ENCODE data around the gene DISP3.

- TF ChIP-seq, protein P1, sequence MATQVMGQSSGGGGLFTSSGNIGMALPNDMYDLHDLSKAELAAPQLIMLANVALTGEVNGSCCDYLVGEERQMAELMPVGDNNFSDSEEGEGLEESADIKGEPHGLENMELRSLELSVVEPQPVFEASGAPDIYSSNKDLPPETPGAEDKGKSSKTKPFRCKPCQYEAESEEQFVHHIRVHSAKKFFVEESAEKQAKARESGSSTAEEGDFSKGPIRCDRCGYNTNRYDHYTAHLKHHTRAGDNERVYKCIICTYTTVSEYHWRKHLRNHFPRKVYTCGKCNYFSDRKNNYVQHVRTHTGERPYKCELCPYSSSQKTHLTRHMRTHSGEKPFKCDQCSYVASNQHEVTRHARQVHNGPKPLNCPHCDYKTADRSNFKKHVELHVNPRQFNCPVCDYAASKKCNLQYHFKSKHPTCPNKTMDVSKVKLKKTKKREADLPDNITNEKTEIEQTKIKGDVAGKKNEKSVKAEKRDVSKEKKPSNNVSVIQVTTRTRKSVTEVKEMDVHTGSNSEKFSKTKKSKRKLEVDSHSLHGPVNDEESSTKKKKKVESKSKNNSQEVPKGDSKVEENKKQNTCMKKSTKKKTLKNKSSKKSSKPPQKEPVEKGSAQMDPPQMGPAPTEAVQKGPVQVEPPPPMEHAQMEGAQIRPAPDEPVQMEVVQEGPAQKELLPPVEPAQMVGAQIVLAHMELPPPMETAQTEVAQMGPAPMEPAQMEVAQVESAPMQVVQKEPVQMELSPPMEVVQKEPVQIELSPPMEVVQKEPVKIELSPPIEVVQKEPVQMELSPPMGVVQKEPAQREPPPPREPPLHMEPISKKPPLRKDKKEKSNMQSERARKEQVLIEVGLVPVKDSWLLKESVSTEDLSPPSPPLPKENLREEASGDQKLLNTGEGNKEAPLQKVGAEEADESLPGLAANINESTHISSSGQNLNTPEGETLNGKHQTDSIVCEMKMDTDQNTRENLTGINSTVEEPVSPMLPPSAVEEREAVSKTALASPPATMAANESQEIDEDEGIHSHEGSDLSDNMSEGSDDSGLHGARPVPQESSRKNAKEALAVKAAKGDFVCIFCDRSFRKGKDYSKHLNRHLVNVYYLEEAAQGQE (IDR thresholded peaks at IDR 0.05; ENCODE audit: low read depth, low read length) = no peak
- TF ChIP-seq USF1 (IDR thresholded peaks at IDR 0.05; ENCODE audit: borderline replicate concordance, low read depth) (no peak), POLR2AphosphoS5 (IDR thresholded peaks at IDR 0.05; ENCODE audit: low read depth, low read length) (no peak), JUND (IDR thresholded peaks at IDR 0.05) (no peak), SMC3 (IDR thresholded peaks at IDR 0.05; ENCODE audit: low read depth, low read length) (no peak), NRF1 (IDR thresholded peaks at IDR 0.05; ENCODE audit: low read depth, low read length) (no peak), MXI1 (IDR thresholded peaks at IDR 0.05; ENCODE audit: low read depth, low read length) (no peak), USF2 (IDR thresholded peaks at IDR 0.05; ENCODE audit: borderline replicate concordance, low read depth, low read length) (no peak), RAD21 (IDR thresholded peaks at IDR 0.05; ENCODE audit: low read length) (no peak), EP300 (IDR thresholded peaks at IDR 0.05; ENCODE audit: borderline replicate concordance in 1 of 2, low read depth in 1 of 2, low read length in 1 of 2) (no peak), CHD2 (IDR thresholded peaks at IDR 0.05; ENCODE audit: low read length, partially characterized antibody) (no peak), RCOR1 (IDR thresholded peaks at IDR 0.05; ENCODE audit: low read length) (no peak)
- TF ChIP-seq, protein P2, sequence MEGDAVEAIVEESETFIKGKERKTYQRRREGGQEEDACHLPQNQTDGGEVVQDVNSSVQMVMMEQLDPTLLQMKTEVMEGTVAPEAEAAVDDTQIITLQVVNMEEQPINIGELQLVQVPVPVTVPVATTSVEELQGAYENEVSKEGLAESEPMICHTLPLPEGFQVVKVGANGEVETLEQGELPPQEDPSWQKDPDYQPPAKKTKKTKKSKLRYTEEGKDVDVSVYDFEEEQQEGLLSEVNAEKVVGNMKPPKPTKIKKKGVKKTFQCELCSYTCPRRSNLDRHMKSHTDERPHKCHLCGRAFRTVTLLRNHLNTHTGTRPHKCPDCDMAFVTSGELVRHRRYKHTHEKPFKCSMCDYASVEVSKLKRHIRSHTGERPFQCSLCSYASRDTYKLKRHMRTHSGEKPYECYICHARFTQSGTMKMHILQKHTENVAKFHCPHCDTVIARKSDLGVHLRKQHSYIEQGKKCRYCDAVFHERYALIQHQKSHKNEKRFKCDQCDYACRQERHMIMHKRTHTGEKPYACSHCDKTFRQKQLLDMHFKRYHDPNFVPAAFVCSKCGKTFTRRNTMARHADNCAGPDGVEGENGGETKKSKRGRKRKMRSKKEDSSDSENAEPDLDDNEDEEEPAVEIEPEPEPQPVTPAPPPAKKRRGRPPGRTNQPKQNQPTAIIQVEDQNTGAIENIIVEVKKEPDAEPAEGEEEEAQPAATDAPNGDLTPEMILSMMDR (IDR thresholded peaks at IDR 0.05) = no peak
These were observed 83.7 kb downstream of the DISP3 start for GRCh38 chr1:11562664-11563063.
